Activated naive CD4-positive, alpha-beta T cell treated with anti-CD3 and anti-CD28 coated beads for 36 hours (primary cell): ENCODE results near the gene MAPK6. TPM values are rescaled to one million over a fixed set of nuclear protein-coding genes. Genes with fewer than 3 reads are reported as not detected.
A peak's percentile ranks its signal among the peaks of the same experiment; 100 is the strongest.

ENCODE experiments used
- CTCF ChIA-PET: fragments of 350-600 bp; sonication (Branson Sonifier 250); formaldehyde crosslinking; loops from one replicate; lab custom pipeline; 2021; ENCODE audit warnings: antibody characterized with exemption; lab: Charles Lee
- DNase-seq: peaks from one replicate; pipeline ENCODE4 v3.0.0-alpha.2; 2020
- H3K27ac Mint-ChIP-seq: one replicate; pipeline ENCODE4 v1.8.0; 2021; ENCODE audit warnings: mild to moderate bottlenecking, mixed read lengths
- H3K27me3 Mint-ChIP-seq: one replicate; pipeline ENCODE4 v1.8.0; 2021; ENCODE audit warnings: low read depth, mixed read lengths
- H3K36me3 Mint-ChIP-seq: one replicate; pipeline ENCODE4 v1.8.0; 2021; ENCODE audit warnings: low read depth, mixed read lengths
- H3K4me1 Mint-ChIP-seq: one replicate; pipeline ENCODE4 v1.8.0; 2021; ENCODE audit warnings: low read depth, mixed read lengths
- H3K4me3 Mint-ChIP-seq: one replicate; pipeline ENCODE4 v1.8.0; 2021; ENCODE audit warnings: mild to moderate bottlenecking, moderate library complexity, mixed read lengths
- H3K9me3 Mint-ChIP-seq: one replicate; pipeline ENCODE4 v1.8.0; 2021; ENCODE audit warnings: mixed read lengths
- intact Hi-C: fragments of 100-400 bp; cut with micrococcal nuclease; formaldehyde crosslinking; loops from one replicate; pipeline ENCODE4 v1.15.1; 2023
- total RNA-seq, 2 experiments: library from RNA; stranded (reverse); gene quantifications; one replicate each; pipeline ENCODE4 v1.2.3, GENCODE V29; 2021

MAPK6 gene
- total RNA-seq, 2 experiments from 2014 or later = 16.7 to 17.2 TPM

DNA sequence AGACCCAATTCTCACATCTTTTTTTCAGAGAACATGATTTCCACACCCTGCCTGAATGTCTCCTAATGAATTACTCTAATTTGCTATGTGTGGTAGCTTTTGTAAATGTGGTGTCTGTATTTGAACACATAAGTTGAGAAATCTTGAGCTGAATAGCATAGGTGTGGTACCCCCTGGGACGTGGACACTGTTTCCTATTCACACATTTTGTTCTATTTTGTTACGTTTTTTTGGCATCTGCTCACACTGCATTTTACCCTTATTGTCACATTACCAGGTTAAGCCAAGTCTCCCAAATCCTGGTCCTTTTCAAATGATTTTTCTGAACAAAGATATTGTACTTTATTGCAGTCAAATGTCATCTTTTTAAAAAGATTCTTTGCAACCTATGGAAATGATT lies 6.8 kb upstream of the MAPK6 start:
- intact Hi-C loops = loop anchor here (5.0 to 10.0 kb wide), 2 partner anchors 150 to 1877 kb away; no protein-coding TSS in a partner anchor
- peaks cover 44% of the 10 kb centered on the region for H3K4me1 Mint-ChIP-seq
- no peaks in the 10 kb centered on the region for H3K9me3 Mint-ChIP-seq
- no peaks in the 10 kb centered on the region for H3K36me3 Mint-ChIP-seq
- H3K27me3 Mint-ChIP-seq = no peaks in the 10 kb centered on the region
- CTCF ChIA-PET = no interaction called here
- no peak for DNase-seq
- no peak overlapping the region for H3K4me3 Mint-ChIP-seq
- H3K27ac Mint-ChIP-seq = no peak overlapping the region

GRCh38 chr15:52013151-52013791 lies 5.7 kb upstream of the MAPK6 start:
- Mint-ChIP-seq H3K27ac (no peak overlapping the region), H3K4me1 (peaks cover 38% of the 10 kb centered on the region), H3K9me3 (no peaks in the 10 kb centered on the region), H3K36me3 (no peaks in the 10 kb centered on the region), H3K4me3 (no peak overlapping the region), H3K27me3 (no peaks in the 10 kb centered on the region)
- CTCF ChIA-PET = no interaction called here
- no peak for DNase-seq
- intact Hi-C loops = loop anchor here (5.0 to 10.0 kb wide), 2 partner anchors 151 to 1878 kb away; no protein-coding TSS in a partner anchor

GRCh38 chr15:52014616-52015015 lies 4.4 kb upstream of the MAPK6 start:
- intact Hi-C loops = loop anchor here (1.0 to 10.0 kb wide), 3 partner anchors 8 to 1880 kb away; no protein-coding TSS in a partner anchor
- Mint-ChIP-seq H3K27me3 (no peaks in the 10 kb centered on the region), H3K27ac (no peak overlapping the region), H3K9me3 (no peaks in the 10 kb centered on the region), H3K4me1 (peaks cover 35% of the 10 kb centered on the region), H3K36me3 (peaks cover 1% of the 10 kb centered on the region), H3K4me3 (no peak overlapping the region)
- no peak for DNase-seq
- CTCF ChIA-PET = interaction anchor here (0.6 to 0.7 kb wide), 2 partner anchors 43 to 956 kb away, joined by 3 to 5 read pairs; partner anchors contain the start of gene LEO1

- DNase-seq = no peak
- peaks cover 1% of the 10 kb centered on the region for H3K36me3 Mint-ChIP-seq
- no peaks in the 10 kb centered on the region for H3K9me3 Mint-ChIP-seq
- no peak overlapping the region for H3K27ac Mint-ChIP-seq
- no peaks in the 10 kb centered on the region for H3K27me3 Mint-ChIP-seq
- intact Hi-C loops = loop anchor here (10.0 kb wide), 1 partner anchor 1882 kb away; no protein-coding TSS in a partner anchor
- peaks cover 38% of the 10 kb centered on the region for H3K4me1 Mint-ChIP-seq
- CTCF ChIA-PET = interaction anchor here (0.7 kb wide), 1 partner anchor 12 kb away, joined by 3 read pairs; no protein-coding TSS in a partner anchor
- H3K4me3 Mint-ChIP-seq = no peak overlapping the region
Observed at GRCh38 chr15:52016316-52016715, 2.7 kb upstream of the MAPK6 start.

DNA sequence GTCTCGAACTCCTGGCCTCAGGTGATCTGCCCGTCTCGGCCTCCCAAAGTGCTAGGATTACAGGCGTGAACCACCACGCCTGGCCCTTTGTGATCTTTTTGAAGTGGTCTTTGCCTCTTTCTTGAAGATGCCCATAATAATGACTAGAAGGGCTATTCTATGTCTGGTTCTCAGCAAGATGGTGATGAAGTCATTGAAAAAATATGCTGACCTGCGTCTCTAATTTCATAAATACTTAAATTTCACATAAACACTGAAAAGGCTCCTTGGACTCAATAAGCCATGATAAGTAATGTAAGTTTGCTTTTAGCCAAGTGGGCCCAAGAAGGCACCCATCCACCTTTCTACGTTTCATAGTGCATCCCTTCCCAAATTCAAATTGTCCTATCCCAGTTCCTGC lies 775 bp upstream of the MAPK6 start:
- H3K4me1 Mint-ChIP-seq = peaks cover 39% of the 10 kb centered on the region
- peak overlapping the region; percentile 79 for H3K27ac Mint-ChIP-seq
- DNase-seq = no peak
- no peaks in the 10 kb centered on the region for H3K27me3 Mint-ChIP-seq
- H3K36me3 Mint-ChIP-seq = peaks cover 1% of the 10 kb centered on the region
- no peaks in the 10 kb centered on the region for H3K9me3 Mint-ChIP-seq
- intact Hi-C loops = loop anchor here (10.0 kb wide), 1 partner anchor 1883 kb away; no protein-coding TSS in a partner anchor
- peak overlapping the region; percentile 97 for H3K4me3 Mint-ChIP-seq
- CTCF ChIA-PET = interaction anchor here (0.8 kb wide), 1 partner anchor 14 kb away, joined by 3 read pairs; no protein-coding TSS in a partner anchor

DNA sequence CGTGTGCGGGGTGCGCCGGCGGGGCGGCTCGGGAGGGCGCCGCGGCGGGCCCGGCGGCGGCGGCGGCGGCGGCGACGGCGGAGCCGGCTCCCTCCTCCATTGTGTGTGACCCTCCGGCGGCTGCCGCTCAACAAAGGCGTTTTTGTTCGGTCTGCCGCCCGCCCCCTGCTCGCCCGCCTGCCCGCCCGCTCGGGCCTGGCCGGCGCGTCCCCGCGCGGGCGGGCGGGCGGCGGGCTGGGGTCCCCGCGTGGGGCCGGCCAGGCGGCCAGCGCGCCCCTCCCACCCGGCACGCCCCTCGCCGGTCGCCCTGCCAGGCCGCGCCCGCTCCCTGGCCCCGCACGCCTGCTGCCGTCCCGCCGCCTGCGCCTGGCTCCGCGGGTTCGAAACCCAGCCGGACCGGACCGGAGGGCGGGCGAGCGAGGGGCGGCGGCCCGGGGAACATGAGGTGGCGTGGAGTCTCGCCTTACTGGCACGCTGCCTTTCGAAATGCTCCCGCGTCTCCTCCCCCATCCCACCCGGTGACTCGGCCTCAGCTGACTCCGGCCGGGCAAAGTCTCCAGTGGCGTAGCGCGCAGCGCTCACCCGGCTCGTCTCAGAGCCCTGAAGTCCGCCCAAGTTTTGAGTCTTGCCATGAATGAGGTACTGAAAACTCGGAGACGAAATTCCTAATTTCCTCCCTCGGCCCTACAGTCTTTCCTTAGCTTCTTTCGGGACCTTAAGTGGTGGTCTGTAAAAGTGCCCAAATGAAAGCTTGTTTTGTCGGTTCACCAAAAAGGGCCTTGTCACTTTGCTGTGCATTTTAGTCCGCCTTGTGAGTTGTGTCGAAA lies 588 bp downstream of the MAPK6 start:
- DNase-seq = peak; percentile 66
- Mint-ChIP-seq H3K36me3 (peaks cover 1% of the 10 kb centered on the region), H3K4me3 (peak overlapping the region; percentile 97), H3K27ac (peak overlapping the region; percentile 97), H3K4me1 (peaks cover 35% of the 10 kb centered on the region), H3K9me3 (no peaks in the 10 kb centered on the region), H3K27me3 (no peaks in the 10 kb centered on the region)
- intact Hi-C loops = loop anchor here (1.0 to 10.0 kb wide), 4 partner anchors 27 to 1885 kb away; partner anchors contain the start of genes LEO1 and LYSMD2
- CTCF ChIA-PET = interaction anchor here (0.5 to 2.2 kb wide), 4 partner anchors 10 to 1171 kb away, joined by 3 to 10 read pairs (median 6); no protein-coding TSS in a partner anchor

DNA sequence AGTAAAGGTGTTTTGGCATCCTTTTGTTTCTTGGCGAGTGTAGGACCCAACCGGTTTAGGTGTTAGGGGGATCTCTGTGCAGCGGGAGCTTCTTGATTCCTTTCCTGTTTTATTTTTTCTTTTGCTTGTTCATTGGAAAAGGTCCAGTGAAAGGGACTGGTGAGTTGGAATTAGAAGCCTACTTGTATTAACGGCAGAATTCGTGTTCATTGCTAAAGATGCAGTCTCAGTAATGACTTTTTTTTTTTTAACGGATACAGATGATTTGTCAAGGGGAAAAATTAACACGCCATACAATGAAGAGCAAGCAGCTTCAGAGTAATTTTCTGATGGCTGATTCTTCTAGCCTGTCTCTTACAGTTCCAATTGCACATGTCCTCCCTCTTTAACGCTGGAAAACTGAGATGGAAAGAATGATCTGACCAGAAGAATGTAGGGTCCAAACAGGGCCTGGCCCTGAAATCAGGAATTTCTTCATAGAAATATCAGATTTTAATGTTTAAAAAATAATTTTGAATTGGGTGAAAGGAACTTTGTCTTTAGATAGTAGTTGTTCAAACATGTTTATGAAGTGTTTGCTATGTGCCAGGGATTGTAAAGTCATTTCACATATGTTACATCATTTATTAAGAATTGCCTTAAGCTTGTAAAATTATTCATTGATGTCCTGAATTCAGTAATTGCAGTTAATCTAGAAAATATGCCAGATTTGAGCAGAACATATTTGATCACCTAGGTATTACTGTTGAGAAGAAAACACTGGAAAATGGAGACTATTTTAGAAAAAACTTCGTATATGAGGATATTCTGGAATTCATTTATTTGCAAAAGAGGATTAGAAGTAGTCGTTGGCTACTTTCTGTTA lies 1.4 kb downstream of the MAPK6 start:
- peaks cover 35% of the 10 kb centered on the region for H3K4me1 Mint-ChIP-seq
- H3K36me3 Mint-ChIP-seq = peaks cover 1% of the 10 kb centered on the region
- H3K27ac Mint-ChIP-seq = peak overlapping the region; percentile 95
- intact Hi-C loops = loop anchor here (1.0 to 5.0 kb wide), 4 partner anchors 14 to 283 kb away; partner anchors contain the start of gene LYSMD2
- H3K9me3 Mint-ChIP-seq = no peaks in the 10 kb centered on the region
- H3K4me3 Mint-ChIP-seq = peak overlapping the region; percentile 84
- H3K27me3 Mint-ChIP-seq = no peaks in the 10 kb centered on the region
- peak; percentile 15 for DNase-seq
- CTCF ChIA-PET = interaction anchor here (0.5 to 2.2 kb wide), 4 partner anchors 9 to 1172 kb away, joined by 3 to 10 read pairs (median 6); no protein-coding TSS in a partner anchor

GRCh38 chr15:52021128-52021671 lies 2.2 kb downstream of the MAPK6 start:
- CTCF ChIA-PET = interaction anchor here (2.2 kb wide), 1 partner anchor 25 kb away, joined by 6 read pairs; no protein-coding TSS in a partner anchor
- Mint-ChIP-seq H3K27ac (no peak overlapping the region), H3K4me3 (peak overlapping the region; percentile 84), H3K4me1 (peaks cover 37% of the 10 kb centered on the region), H3K9me3 (no peaks in the 10 kb centered on the region), H3K27me3 (no peaks in the 10 kb centered on the region), H3K36me3 (peaks cover 1% of the 10 kb centered on the region)
- peak; percentile 75 for DNase-seq
- intact Hi-C loops = loop anchor here (1.0 to 5.0 kb wide), 3 partner anchors 15 to 284 kb away; partner anchors contain the start of gene LYSMD2

DNA sequence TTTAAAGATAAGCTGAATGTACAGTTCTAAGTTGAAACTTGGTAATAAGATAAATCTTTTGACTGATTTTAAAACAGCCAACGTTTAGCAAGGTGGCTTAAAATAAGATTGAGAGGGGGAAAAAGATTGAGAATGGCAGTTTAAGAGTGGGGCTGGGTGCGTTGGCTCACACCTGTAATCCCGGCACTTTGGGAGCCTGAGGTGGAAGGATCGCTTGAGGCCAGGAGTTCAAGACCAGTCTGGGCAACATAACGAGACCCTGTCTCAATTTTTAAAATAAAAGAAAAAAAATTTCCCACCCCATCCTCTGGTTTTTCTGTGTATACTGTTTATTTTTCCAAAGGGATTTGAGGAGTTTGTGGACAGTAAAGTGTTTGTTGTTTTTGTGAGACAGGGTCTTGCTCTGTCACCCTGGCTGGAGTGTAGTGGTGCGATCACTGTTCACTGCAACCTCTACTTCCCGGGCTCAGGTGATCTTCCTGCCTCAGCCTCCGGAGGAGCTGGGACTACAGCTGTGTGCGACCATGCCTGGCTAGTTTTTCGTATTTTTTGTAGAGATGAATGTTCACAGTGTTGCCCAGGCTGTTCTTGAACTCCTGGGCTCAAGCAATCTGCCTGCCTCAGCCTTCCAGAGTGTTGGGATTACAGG lies 3.0 kb downstream of the MAPK6 start:
- CTCF ChIA-PET = no interaction called here
- Mint-ChIP-seq H3K4me3 (no peak overlapping the region), H3K27me3 (no peaks in the 10 kb centered on the region), H3K9me3 (no peaks in the 10 kb centered on the region), H3K36me3 (peaks cover 1% of the 10 kb centered on the region), H3K4me1 (peaks cover 37% of the 10 kb centered on the region), H3K27ac (no peak overlapping the region)
- DNase-seq = no peak
- intact Hi-C loops = loop anchor here (1.0 to 5.0 kb wide), 3 partner anchors 16 to 285 kb away; partner anchors contain the start of gene LYSMD2

DNA sequence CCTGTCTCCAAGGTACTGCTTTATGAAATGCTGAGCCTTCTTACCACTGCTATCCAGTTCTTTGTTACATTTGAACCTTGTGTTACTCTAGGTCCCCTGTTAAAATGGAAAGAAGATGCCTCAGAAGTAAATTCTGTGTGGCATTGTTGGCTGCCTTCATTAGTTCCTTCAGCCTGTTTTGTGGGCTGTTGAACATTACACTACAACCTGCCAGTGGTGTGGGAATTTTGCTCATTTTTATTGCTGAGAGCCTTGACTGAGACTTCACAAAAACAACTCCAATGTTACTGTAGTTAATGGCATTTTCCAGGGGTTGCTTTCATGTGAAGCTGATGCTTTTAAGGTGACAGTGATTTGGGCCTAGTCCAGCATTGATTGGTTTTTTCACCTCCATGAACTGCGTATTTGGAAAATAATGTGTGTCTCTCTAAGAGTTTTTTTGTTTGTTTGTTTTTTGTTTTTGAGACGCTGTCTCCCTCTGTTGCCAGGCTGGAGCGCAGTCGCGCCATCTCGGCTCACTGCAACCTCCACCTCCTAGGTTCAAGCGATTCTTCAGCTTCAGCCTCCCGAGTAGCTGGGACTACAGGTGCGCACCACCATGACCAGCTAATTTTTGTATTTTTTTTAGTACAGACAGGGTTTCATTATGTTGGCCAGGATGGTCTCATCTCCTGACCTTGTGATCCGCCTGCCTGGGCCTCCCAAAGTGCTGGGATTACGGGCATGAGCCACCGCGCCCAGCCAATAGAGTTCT lies 4.3 kb downstream of the MAPK6 start:
- Mint-ChIP-seq H3K27ac (peak overlapping the region; percentile 2), H3K9me3 (no peaks in the 10 kb centered on the region), H3K27me3 (no peaks in the 10 kb centered on the region), H3K36me3 (peaks cover 2% of the 10 kb centered on the region), H3K4me3 (no peak overlapping the region), H3K4me1 (peaks cover 36% of the 10 kb centered on the region)
- intact Hi-C loops = loop anchor here (5.0 kb wide), 1 partner anchor 286 kb away; the partner anchor contains the start of gene LYSMD2
- DNase-seq = no peak
- CTCF ChIA-PET = no interaction called here
